Endometrium (tissue), 2 donors: ENCODE measurements around the gene ANKRD6.
"Not testable (repeated sequence)": the region's sequence is repeated elsewhere in the genome, so short reads cannot be mapped to it uniquely, and the experiment has no call there.

Source experiments
- FAIRE-seq: peaks from 2 replicates; lab custom pipeline; 2012; peaks lifted over from hg19 to GRCh38; lab: Jason Lieb, UNC
- donor health status: control.
- donor health status: control.

ANKRD6 gene

DNA sequence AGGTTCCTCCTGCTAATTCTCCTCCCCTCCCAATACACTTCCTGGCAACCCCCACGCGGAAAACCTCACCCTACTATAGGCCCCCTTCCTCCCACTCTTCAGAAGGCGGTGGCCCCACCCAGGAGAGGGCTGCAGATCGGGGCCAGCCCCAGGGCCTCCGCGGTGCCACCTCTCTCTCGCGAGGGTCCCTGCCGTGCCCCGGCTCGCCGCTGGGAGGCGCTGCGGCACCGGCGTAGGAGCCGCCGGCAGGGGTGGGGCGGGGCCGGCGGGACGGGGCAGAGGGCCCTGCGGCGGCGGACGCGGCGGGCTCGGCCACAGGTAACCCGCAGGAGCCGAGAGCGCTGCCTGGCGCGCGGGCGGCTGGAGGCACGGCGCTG, at the start of gene ANKRD6:
Gene ANKRD6, plus strand, starts transcription at position 278 of the 377 bp plus-strand sequence. CDS start 133,825 bp downstream, outside the sequence.
- FAIRE-seq: no peak

DNA sequence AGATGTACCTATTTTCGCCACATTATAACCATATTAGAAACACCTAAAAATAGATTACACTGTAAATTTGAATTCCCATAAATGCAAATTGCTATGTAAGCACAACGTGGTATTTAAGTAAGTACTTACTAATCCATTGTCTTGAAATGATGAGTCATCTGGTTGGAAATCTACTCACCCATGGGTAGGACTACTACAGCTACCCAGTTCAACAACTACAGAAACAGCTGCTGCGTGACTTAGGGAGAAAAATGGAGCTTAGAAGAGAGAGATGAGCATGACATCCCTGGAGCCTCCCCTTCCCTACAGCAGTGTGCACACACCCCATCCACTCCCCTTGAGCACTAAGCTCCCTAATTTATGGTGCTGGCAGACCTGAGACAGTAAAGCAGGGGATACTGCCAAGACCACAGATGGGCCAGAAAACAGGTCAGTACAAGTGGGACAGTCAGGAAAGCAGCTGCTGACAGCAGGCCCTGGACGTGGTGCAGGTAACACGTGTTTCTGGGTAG, 47.7 kb upstream of the ANKRD6 start:
- no peak for FAIRE-seq

DNA sequence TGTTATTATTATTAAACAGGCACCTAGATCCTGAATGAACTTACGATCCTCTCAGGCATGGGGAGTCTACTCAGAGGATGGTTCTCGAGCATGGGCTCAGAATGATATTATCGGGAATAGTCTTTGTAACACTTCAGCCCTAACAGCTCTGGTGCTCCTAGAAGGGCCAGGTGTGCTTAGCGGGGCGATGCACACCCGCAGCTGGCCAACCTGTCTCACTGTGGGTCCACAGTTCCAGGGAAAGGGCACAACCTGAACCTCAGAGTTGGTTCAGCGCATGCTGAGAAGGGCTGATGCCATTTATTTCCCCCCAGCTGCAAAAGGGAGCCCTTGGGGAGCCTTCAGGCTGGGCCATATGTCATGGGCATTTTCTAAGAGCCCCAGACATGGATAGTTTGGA, 47.1 kb upstream of the ANKRD6 start:
- FAIRE-seq: no peak

DNA sequence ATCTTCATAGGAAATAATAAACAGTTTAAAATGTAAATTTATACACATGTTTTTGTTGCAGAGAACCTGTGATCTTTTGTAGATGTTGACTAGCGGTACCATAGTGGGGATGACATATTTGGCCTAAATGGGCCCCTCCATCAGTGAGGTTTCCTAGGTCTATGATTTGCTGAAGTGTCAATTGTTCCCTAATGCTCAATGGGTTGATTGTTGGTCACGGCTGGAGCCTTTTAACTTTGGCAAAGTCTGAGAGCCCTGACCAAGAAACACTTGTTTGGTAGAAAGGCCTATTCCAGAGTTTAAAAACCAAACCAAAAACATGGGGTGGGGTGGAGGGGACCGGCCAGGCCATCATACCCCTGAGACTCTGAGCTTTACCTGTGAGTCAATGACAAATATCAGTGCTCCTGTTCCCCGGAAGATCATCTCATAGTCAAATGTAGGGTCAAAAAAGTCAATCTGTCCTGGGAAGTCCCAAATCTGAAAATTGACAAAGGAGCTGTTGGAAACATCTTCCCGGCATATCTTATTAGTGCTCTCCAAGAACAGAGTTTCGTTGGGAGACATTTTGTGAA, 45.9 kb upstream of the ANKRD6 start:
- no peak for FAIRE-seq

DNA sequence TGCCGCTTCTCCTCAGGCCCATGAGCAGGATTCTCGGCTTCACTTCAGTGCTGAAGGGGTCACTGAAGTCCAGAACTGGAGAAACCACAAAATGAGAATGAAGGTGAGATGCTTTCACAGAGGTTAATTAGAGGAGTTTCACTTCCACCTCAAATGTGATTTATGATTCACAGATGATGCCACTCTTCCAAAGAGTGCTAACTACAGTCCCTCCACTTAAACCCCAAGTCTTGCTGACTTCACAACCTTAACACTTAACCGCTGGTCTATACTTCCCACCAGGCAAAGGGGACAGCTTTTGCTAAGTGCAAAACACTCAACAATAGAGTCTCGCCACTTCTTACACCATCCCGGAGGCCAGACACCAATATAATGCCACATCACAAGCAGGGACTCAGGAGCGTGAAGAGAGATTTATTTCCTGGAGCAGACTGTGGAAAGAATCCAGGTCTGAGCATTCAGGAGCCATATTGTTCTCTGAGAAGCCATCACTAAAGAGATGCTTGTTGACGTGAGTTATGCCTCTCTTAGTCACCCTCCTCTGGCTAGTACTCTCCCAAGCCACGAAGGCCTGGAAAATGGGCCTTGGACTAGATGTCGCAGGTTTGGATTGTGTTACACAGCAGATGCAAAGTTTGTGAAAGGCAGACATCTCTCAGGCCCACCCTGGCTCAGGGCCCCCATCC, 45.3 kb upstream of the ANKRD6 start:
- FAIRE-seq: no peak

DNA sequence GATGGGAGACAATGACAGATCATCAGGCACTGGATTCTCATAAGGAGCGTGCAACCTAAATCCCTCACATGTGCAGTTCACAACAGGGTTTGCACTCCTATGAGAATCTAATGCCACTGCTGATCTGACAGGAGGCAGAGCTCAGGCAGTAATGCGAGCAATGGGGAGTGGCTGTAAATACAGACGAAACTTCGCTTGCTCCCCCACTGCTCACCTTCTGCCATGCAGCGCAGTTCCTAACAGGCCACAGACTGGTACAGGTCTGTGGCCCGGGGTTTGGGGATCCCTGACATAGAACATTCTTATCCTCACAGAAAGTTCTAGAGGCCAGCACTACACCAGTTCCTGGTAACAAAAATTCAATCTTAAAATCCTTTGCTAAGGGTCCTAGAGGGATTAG, 44.1 kb upstream of the ANKRD6 start:
- no peak for FAIRE-seq

DNA sequence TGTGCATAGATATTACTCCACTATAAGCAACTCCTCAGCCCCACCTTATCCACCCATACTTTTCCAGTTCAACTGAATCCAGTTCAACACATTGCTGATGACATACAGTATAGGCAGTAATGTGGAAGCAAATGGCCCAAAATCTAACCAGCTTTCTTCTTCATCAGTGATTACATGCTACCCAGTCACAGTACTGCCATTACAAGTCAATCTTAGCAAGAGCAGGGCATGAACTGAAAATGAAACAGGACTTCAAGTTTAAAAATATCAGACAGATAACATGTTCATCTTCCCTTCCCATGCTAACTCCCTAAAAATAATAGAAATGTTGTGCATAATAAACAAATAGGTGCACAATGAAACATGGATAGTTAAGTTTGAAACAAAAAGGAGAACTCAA, 40.1 kb upstream of the ANKRD6 start:
- FAIRE-seq: no peak

DNA sequence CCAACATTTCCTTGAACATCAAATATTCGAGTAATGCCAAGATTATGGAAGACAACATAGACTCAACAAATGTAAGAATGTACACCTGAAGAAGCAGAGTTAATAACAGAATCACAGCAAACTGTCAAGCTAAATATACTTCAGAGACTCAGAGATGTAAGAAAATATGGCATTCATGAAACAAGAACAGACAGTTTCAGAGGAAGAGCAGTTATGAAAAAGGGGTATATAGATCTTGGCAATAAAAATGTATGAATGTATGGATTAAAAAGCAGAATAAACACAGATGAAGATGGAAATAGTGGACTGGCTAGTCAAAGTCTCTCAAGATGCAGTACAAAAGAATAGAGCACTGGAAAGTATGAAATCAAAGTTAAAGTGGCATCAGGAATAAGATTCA, 39.3 kb upstream of the ANKRD6 start:
- FAIRE-seq: no peak

DNA sequence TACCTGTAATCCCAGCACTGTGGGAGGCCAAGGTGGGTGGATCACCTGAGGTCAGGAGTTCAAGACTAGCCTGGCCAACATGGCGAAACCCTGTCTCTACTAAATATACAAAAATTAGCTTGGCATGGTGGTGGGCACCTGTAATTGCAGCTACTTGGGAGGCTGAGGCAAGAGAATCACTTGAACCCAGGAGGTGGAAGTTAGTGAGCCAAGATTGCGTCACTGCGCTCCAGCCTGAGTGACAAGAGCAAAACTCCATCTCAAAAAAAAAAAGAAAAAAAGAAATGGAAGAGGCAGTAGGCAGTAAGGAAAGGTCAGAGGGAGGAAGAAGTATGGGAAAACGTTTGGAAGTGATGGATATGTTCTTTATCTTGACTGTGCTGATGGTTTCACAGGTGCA, 35.1 kb upstream of the ANKRD6 start:
- FAIRE-seq: not testable (repeated sequence)

DNA sequence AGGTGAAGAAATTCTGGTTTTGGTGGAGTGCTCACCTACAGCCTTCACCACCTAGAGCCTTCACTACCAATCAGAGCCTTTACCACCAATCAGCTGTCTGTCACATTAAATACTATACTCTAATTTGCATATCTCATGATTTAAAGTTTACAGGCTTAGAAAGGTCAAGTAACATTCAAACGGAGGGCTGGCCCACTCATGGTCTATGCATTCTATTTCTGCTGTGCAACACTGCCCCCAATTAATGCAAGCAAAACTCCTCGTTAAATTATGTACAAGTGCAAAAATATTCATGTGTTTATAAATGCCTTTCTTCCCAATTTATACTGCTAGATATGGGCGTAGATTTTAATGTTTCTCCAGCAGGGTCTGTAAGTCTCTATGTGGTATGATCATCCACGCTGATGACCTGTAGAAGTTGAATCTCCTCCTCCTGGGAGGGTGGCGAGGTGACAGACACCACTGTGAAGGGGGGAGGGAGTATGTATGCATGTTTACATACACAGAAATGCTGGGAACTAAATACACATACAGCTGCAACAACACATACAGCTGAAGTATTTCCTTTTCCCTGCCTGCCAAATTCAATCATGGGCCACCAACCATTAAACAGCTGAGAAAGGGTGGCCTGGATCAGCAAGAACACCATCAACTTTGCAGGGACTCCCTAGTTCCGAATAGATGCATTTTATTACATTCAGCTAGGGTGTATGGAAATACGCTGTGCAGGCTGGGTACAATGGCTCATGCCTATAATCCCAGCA, 34.0 kb upstream of the ANKRD6 start:
- FAIRE-seq: no peak

DNA sequence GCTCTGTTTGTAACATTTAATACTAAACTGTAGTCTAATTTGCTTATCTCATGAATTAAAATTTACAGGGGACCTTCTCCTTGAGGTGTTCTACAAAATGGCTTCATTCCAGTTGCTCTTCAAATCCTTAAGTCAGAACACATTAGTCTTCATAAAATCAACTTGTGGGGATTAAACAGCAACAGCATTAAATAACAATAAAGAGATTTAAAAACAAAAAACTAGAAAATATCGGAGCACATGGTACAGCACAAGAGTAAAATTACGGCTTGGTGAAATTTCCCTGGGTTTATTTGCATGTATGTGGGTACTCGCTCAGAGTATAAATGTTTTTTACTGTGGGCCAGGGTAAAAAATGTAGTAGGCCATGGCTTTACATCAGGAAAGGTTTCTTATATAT, 32.9 kb upstream of the ANKRD6 start:
- FAIRE-seq: no peak

DNA sequence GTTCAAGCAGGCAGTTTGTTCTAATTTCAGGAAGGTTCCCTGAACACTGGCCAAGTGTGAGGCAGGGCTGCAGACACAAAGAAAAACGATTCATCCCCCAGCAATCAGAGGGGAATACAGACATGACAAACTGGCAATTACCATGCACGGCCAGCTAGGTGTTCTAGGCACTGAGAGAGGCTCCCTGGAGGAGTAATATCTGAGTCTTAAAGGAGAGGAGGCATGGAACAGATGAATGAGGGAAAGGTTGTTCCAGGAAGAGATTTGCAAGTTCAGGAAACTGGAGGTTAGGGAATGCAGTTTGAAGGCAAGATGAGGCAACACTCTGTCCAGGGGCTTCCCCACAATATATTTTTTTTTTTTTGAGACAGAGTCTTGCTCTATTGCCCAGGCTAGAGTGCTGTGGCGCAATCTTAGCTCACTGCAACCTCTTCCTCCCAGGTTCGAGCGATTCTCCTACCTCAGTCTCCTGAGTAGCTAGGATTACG, 32.0 kb upstream of the ANKRD6 start:
- FAIRE-seq: no peak

DNA sequence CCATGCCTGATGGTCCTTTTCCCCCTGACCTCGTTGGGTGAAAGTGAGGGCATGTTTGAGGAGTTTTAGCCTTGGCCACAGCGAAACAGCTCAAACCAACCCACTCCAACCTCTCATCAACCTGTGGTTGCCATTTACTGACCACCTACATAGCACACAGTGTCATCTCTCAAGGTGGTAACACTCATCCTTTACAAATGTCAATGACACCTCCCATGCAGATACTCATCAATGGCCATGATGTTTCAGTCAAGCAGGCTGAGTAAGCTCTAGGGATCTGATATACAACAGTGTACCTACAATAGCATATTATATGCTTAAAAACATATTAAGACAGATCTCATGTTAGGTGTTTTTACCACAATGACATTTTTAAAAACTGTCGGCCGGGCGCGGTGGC, 30.2 kb upstream of the ANKRD6 start:
- no peak for FAIRE-seq

DNA sequence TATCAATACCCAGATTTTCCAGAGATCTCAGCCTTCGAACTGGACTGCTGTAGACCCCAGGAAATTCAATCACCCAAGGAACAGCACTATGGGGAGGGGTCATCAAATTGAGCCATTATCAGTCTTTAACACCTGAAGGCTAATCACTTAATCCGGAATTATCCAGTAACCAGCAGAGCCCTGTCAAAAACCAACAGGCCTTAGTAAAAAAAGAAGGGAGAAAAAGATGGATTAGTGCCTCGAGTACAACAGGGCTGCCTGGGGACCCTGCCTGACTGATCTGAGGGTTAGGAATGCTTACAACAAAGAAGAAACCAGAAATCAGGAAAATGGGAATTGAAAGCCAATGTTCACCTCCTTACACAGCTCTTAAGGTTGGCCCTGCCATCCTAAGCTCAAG, 28.4 kb upstream of the ANKRD6 start:
- FAIRE-seq: no peak

DNA sequence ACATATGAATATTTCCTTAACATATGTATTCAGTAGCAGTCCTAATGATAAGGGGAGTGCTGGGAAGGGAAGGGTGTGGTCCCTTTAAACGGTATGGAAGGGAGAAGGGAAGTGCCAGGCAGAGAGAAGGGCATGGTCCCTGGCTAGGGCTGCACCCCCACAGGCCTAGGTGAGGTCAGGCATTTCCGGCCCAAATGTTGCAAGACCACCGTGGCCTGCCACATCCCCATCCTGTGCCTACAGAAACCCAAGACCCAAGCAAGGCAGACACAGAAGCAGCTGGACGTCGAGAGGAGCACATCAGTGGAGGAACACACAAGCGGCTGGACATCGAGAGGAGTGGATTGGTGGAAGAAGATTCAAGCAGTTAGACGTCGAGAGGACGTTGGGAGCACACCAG, 26.8 kb upstream of the ANKRD6 start:
- FAIRE-seq: no peak

DNA sequence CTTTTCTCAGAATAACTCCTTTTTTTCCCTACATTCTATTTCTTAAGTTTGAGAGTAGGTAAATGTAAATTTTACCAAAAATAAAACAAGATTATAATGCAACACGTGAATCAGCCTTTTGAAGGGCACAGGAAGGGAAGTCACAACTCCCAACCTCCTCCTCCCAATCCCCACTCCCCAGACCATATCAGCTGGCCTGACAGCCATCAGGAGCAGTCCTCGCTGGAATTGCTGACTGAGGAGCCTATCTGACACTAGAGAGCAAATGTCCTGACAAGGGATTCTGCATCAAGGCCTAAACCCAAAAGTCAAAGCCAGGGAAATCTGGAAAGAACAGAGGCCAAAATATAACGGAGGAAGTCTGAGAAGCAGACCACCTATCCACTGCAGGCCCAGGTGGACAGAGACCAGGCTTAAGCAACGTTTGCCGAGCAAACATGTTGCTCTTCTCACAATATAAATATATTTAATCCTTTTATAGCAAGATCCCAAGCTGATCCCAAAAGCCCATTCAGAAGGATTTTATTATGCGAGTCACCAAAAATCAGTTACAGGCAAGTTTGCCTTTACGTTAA, 23.4 kb upstream of the ANKRD6 start:
- FAIRE-seq: no peak

DNA sequence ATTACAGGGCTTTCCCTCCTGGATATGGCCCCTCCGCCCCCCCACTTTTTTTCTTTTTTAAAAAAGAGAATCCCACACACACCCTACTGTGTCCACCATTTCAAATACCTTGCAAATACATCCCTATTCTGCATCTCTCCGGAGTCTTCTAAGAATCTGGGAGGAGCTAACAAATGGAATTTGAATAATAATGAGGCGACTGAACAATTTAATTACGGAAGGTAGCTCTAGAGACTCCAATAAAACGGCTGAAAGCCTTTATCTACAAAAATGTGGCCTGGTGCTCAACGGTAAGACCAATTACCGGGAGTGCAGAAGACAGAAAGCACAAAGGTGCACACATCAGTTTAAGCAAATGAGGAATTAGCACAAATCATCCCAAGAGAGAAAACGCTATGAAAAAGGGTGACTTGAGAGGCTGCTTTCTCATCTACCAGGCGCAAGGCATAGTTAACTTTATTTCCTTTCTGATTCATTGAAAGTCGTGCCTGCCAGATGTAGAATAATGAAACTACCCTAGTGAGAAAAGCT, 22.7 kb upstream of the ANKRD6 start:
- no peak for FAIRE-seq

DNA sequence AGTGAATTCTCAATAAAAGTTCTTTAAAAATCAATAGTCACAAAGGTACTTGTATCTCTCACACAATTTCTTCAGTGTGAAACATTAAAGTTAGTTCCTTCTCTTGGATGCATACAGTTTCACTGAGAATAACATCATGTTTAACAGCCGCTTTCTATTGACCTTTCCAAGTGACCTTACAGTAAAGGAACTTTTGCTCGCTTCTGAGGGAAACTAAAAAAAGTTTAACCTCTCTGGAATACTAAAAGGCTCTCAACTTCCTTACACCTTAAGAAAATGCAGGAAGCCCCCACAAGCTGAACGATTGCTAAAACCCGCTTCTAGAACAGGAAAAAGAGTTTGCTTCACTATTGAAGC, 22.2 kb upstream of the ANKRD6 start:
- FAIRE-seq: no peak

DNA sequence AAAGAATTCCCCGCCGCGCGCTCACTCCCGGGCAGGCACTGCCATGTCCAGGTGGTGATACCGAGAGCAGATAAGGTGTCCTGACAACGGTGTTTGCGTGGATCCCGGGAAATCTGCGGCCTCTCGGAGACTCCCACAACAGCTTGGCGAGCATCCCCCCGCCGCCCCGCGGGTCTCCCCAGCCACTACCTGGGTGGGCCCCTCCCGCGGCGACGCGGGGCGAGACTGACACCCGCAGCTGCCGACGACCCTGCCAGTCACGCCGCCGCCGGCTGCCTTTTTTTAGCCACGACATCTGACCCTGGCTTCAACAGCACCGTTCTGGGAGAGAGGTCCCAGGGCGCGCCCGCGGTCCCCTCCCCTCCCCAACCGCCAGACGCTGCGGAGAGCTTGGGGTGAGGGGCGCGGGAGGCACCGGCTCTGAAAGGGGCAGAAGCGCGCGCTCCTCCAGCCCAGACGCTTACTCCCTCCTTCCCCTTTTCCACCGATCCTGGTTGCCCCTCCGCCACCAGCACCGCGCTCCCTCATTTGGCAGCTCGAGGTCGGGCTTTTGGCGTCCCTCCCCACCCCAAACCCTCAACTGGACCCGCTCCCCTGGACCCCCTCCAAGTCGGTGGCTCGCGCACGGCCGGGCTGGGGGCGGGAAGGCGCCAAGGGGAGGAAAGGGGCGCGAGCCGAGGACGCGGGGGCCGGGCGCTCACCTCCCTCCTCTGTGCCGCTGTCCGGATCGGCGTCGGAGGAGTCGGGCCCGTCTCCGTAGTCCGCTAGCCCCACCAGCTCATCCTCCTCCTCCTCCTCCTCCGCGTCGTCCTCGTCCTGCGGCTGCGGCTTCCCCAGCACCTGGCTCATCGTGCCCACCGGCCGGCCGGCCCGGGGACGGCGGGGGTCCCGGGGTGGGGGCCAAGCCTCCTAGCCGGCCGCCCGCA, 21.5 kb upstream of the ANKRD6 start:
- FAIRE-seq: no peak

DNA sequence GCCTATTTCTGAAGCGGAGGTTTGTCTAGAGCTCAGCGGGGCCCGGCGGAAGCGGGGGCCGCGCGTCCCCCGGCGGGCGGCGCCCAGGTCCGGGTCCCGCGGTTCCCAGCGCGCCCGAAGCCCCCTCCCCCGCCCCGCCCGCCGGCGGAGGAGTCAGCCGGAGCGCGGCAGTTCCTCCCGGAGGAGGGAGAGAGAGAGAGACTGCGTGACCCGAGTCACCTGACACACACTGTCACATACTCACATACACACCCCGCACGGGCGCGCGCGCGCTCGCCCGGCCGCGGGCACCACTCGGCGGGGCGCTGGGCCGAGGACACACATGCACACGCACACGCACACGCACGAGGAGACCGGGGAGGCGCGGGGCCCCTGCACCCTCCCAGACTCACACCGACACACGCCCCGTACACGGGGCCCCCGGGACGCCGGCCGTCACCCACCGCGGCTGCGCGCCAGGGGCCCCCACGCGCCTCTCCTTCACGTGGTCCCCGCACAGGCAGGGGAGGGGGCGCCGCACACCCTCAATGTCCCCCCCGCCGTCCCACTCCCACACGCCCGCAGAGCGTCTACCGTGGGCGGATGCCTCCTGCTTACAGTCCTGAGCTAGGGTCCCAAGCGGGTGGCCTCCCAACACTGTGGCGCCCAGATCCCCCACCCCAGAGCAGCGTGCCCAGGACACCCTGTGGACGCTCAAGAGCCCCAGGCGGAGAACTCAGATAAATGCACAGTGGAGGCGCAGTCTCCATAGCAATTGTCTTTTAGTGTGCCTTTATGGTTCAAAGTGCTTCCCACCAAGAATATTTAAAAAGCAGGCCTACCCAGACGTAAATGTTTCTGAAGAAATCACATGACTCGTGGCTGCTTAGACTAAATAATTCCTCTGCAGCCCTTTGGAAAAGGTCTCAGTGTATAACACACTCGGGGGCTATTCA, 20.6 kb upstream of the ANKRD6 start, which contains the start of gene RRAGD:
Gene RRAGD, minus strand, starts transcription at position 203 of the 935 bp plus-strand sequence. CDS start 280 bp downstream, outside the sequence.
- no peak for FAIRE-seq
